ENCODE data around the gene AGBL5.

DNA sequence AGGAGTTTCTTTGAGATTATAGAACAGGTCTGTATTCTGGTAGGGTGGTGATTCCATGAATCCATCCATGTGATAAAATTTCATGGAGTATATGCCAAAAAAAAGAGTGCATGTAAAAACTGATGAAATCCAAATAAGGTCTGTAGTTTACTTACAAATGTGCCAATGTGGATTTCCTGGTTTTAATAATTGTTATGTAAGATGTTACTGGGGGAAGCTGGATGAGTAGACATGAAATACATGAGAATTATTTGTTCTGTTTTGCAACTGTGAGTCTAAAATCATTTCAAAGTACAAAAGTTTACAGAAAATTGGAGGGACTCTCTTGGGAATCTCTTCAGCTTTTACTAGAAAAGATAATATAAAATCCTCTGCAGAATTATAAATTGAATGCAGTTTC, 42.4 kb upstream of the AGBL5 start:
- TF ChIP-seq, protein P1, sequence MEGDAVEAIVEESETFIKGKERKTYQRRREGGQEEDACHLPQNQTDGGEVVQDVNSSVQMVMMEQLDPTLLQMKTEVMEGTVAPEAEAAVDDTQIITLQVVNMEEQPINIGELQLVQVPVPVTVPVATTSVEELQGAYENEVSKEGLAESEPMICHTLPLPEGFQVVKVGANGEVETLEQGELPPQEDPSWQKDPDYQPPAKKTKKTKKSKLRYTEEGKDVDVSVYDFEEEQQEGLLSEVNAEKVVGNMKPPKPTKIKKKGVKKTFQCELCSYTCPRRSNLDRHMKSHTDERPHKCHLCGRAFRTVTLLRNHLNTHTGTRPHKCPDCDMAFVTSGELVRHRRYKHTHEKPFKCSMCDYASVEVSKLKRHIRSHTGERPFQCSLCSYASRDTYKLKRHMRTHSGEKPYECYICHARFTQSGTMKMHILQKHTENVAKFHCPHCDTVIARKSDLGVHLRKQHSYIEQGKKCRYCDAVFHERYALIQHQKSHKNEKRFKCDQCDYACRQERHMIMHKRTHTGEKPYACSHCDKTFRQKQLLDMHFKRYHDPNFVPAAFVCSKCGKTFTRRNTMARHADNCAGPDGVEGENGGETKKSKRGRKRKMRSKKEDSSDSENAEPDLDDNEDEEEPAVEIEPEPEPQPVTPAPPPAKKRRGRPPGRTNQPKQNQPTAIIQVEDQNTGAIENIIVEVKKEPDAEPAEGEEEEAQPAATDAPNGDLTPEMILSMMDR (IDR thresholded peaks at IDR 0.05) = no peak
- TF ChIP-seq EP300 (IDR thresholded peaks at IDR 0.05) = no peak
